ENCODE data around the gene HOXB3. TPM values are rescaled to one million over a fixed set of nuclear protein-coding genes. Genes with fewer than 3 reads are reported as not detected.

HOXB3 gene
- total RNA-seq, 4 donors from 2014 or later: 1.3 to 5.5 (median 2.2) TPM

GRCh38 chr17:48532261-48532660 lies 57.8 kb downstream of the HOXB3 start:
- no peaks in the 10 kb centered on the region for H3K4me1 ChIP-seq
- DNase-seq (no peak), ATAC-seq (no peak)
- peaks cover 0 to 12% (median 6%) of the 10 kb centered on the region in 3 donors for H3K27me3 ChIP-seq
- H3K9me3 ChIP-seq: no peaks in the 10 kb centered on the region
- no peaks in the 10 kb centered on the region for H3K36me3 ChIP-seq
- H3K4me3 ChIP-seq: no peak overlapping the region
- intact Hi-C loops (cut with DNase I; ENCODE audit: low total_unique reads): no loop called here
- in situ Hi-C loops (cut with MboI; ENCODE audit: low sequenced_read_pairs in 4 of 4): no loop called here
- H3K27ac ChIP-seq: no peak overlapping the region
- TF ChIP-seq CTCF (IDR thresholded peaks at IDR 0.05 in 4 of 5, conservative IDR thresholded peaks at IDR 0.05 in 1 of 5) (no peak), POLR2A (IDR thresholded peaks at IDR 0.05) (no peak)

GRCh38 chr17:48530887-48531272 lies 59.2 kb downstream of the HOXB3 start, which contains the start of gene HOXB1:
Gene HOXB1 (minus strand): TSS chr17:48531011. CDS start chr17:48530904, 107 bp downstream.
- H3K4me1 ChIP-seq: no peaks in the 10 kb centered on the region
- H3K27ac ChIP-seq: no peak within 1 kb of the TSS
- no peak within 1 kb of the TSS for H3K4me3 ChIP-seq
- in situ Hi-C loops (cut with MboI; ENCODE audit: low sequenced_read_pairs in 4 of 4): no loop called here
- no peaks in the 10 kb centered on the region for H3K9me3 ChIP-seq
- no peak for DNase-seq
- H3K27me3 ChIP-seq: peaks cover 10 to 12% (median 12%) of the 10 kb centered on the region in 3 donors
- TF ChIP-seq CTCF (IDR thresholded peaks at IDR 0.05 in 4 of 5, conservative IDR thresholded peaks at IDR 0.05 in 1 of 5) (no peak), POLR2A (IDR thresholded peaks at IDR 0.05) (no peak)
- H3K36me3 ChIP-seq: no peaks in the 10 kb centered on the region
- intact Hi-C loops (cut with DNase I; ENCODE audit: low total_unique reads): no loop called here
- ATAC-seq: no peak

- TF ChIP-seq POLR2A (IDR thresholded peaks at IDR 0.05): no peak
- no peaks in the 10 kb centered on the region for H3K9me3 ChIP-seq
- no peaks in the 10 kb centered on the region for H3K36me3 ChIP-seq
- peaks cover 10 to 13% (median 12%) of the 10 kb centered on the region in 3 donors for H3K27me3 ChIP-seq
- no peak for DNase-seq
- intact Hi-C loops (cut with DNase I; ENCODE audit: low total_unique reads) (no loop called here), in situ Hi-C loops (cut with MboI; ENCODE audit: low sequenced_read_pairs in 4 of 4) (no loop called here)
- no peak overlapping the region for H3K27ac ChIP-seq
- no peak overlapping the region for H3K4me3 ChIP-seq
- no peaks in the 10 kb centered on the region for H3K4me1 ChIP-seq
- no peak for ATAC-seq
Observed at GRCh38 chr17:48530208-48530886, 59.7 kb downstream of the HOXB3 start.

GRCh38 chr17:48529683-48530009 lies 60.4 kb downstream of the HOXB3 start:
- H3K4me1 ChIP-seq: no peaks in the 10 kb centered on the region
- no peaks in the 10 kb centered on the region for H3K9me3 ChIP-seq
- ATAC-seq: no peak
- H3K27ac ChIP-seq: no peak overlapping the region
- TF ChIP-seq POLR2A (IDR thresholded peaks at IDR 0.05) (no peak), CTCF (IDR thresholded peaks at IDR 0.05 in 4 of 5, conservative IDR thresholded peaks at IDR 0.05 in 1 of 5) (no peak)
- H3K4me3 ChIP-seq: no peak overlapping the region
- H3K36me3 ChIP-seq: no peaks in the 10 kb centered on the region
- intact Hi-C loops (cut with DNase I; ENCODE audit: low total_unique reads): no loop called here
- in situ Hi-C loops (cut with MboI; ENCODE audit: low sequenced_read_pairs in 4 of 4): no loop called here
- DNase-seq: no peak
- peaks cover 10 to 13% (median 12%) of the 10 kb centered on the region in 3 donors for H3K27me3 ChIP-seq

GRCh38 chr17:48528936-48529682 lies 60.9 kb downstream of the HOXB3 start:
- no peaks in the 10 kb centered on the region for H3K4me1 ChIP-seq
- in situ Hi-C loops (cut with MboI; ENCODE audit: low sequenced_read_pairs in 4 of 4): no loop called here
- ATAC-seq: no peak

More at GRCh38 chr17:48528936-48529682, 60.9 kb downstream of the HOXB3 start:
- DNase-seq: no peak
- intact Hi-C loops (cut with DNase I; ENCODE audit: low total_unique reads): no loop called here
- H3K4me3 ChIP-seq: no peak overlapping the region
- no peak overlapping the region for H3K27ac ChIP-seq
- H3K36me3 ChIP-seq: no peaks in the 10 kb centered on the region
- H3K9me3 ChIP-seq: no peaks in the 10 kb centered on the region
- H3K27me3 ChIP-seq: peaks cover 10 to 13% (median 12%) of the 10 kb centered on the region in 3 donors
- TF ChIP-seq POLR2A (IDR thresholded peaks at IDR 0.05) (no peak), CTCF (IDR thresholded peaks at IDR 0.05 in 4 of 5, conservative IDR thresholded peaks at IDR 0.05 in 1 of 5) (no peak)

All from gastrocnemius medialis (tissue), 4 donors.